ENCODE data around the gene MGST3.
"Not testable (repeated sequence)": the region's sequence is repeated elsewhere in the genome, so short reads cannot be mapped to it uniquely, and the experiment has no call there.

DNA sequence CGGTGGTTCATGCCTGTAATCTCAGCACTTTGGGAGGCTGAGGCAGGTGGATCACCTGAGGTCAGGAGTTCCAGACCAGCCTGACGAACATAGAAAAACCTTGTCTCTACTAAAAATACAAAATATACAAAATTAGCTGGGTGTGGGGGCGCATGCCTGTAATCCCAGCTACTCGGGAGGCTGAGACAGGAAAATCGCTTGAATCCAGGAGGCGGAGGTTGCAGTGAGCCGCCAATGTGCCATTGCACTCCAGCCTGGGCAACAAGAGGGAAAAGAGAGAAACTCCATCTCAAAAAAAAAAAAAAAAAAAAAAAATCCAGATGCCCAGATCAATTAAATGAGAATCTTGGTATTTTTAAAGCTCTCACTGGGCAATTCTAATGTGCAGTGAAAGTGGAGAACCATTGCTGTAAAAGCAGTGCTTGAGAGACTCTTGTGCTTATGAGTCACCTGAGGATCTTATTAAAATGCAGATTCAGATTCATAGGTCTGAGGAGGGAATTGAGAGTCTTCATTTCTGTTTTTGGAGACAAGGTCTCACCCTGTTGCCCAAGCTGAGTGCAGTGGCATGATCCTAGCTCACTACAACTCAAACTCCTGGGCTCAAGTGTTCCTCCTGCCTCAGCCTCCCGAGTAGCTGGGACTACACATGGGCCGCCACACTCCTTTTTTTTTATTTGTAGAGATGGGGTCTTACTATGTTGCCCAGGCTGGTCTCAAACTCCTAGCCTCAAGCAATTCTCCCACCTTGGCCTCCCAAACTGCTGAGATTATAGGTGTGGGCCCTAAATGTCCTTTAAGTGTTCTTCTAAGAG is 27.9 kb downstream of the MGST3 start:
- not testable (repeated sequence) for TF ChIP-seq CREB1 (CRISPR knock-in tag; IDR thresholded peaks at IDR 0.05; ENCODE audit: low read depth); EZH2 (IDR thresholded peaks at IDR 0.05; ENCODE audit: low read depth, unreplicated experiment); POLR2AphosphoS5 (IDR thresholded peaks at IDR 0.05; ENCODE audit: low read depth); EZH2phosphoT487 (IDR thresholded peaks at IDR 0.05; ENCODE audit: unreplicated experiment); ZNF331 (CRISPR knock-in tag; IDR thresholded peaks at IDR 0.05; ENCODE audit: low read depth); JUNB (IDR thresholded peaks at IDR 0.05; ENCODE audit: unreplicated experiment)
- TF ChIP-seq, protein P1, sequence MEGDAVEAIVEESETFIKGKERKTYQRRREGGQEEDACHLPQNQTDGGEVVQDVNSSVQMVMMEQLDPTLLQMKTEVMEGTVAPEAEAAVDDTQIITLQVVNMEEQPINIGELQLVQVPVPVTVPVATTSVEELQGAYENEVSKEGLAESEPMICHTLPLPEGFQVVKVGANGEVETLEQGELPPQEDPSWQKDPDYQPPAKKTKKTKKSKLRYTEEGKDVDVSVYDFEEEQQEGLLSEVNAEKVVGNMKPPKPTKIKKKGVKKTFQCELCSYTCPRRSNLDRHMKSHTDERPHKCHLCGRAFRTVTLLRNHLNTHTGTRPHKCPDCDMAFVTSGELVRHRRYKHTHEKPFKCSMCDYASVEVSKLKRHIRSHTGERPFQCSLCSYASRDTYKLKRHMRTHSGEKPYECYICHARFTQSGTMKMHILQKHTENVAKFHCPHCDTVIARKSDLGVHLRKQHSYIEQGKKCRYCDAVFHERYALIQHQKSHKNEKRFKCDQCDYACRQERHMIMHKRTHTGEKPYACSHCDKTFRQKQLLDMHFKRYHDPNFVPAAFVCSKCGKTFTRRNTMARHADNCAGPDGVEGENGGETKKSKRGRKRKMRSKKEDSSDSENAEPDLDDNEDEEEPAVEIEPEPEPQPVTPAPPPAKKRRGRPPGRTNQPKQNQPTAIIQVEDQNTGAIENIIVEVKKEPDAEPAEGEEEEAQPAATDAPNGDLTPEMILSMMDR (conservative IDR thresholded peaks at IDR 0.05; ENCODE audit: low read depth in 2 of 2), result not testable (repeated sequence)
- TF ChIP-seq, protein P2, sequence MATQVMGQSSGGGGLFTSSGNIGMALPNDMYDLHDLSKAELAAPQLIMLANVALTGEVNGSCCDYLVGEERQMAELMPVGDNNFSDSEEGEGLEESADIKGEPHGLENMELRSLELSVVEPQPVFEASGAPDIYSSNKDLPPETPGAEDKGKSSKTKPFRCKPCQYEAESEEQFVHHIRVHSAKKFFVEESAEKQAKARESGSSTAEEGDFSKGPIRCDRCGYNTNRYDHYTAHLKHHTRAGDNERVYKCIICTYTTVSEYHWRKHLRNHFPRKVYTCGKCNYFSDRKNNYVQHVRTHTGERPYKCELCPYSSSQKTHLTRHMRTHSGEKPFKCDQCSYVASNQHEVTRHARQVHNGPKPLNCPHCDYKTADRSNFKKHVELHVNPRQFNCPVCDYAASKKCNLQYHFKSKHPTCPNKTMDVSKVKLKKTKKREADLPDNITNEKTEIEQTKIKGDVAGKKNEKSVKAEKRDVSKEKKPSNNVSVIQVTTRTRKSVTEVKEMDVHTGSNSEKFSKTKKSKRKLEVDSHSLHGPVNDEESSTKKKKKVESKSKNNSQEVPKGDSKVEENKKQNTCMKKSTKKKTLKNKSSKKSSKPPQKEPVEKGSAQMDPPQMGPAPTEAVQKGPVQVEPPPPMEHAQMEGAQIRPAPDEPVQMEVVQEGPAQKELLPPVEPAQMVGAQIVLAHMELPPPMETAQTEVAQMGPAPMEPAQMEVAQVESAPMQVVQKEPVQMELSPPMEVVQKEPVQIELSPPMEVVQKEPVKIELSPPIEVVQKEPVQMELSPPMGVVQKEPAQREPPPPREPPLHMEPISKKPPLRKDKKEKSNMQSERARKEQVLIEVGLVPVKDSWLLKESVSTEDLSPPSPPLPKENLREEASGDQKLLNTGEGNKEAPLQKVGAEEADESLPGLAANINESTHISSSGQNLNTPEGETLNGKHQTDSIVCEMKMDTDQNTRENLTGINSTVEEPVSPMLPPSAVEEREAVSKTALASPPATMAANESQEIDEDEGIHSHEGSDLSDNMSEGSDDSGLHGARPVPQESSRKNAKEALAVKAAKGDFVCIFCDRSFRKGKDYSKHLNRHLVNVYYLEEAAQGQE (IDR thresholded peaks at IDR 0.05; ENCODE audit: unreplicated experiment), result not testable (repeated sequence)
- TF ChIP-seq, protein P3, sequence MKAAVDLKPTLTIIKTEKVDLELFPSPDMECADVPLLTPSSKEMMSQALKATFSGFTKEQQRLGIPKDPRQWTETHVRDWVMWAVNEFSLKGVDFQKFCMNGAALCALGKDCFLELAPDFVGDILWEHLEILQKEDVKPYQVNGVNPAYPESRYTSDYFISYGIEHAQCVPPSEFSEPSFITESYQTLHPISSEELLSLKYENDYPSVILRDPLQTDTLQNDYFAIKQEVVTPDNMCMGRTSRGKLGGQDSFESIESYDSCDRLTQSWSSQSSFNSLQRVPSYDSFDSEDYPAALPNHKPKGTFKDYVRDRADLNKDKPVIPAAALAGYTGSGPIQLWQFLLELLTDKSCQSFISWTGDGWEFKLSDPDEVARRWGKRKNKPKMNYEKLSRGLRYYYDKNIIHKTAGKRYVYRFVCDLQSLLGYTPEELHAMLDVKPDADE (IDR thresholded peaks at IDR 0.05), result not testable (repeated sequence)
